ENCODE data around the gene ARMC9.
A peak's percentile ranks its signal among the peaks of the same experiment; 100 is the strongest.
"Not testable (repeated sequence)": the region's sequence is repeated elsewhere in the genome, so short reads cannot be mapped to it uniquely, and the experiment has no call there.

Gene ARMC9

DNA sequence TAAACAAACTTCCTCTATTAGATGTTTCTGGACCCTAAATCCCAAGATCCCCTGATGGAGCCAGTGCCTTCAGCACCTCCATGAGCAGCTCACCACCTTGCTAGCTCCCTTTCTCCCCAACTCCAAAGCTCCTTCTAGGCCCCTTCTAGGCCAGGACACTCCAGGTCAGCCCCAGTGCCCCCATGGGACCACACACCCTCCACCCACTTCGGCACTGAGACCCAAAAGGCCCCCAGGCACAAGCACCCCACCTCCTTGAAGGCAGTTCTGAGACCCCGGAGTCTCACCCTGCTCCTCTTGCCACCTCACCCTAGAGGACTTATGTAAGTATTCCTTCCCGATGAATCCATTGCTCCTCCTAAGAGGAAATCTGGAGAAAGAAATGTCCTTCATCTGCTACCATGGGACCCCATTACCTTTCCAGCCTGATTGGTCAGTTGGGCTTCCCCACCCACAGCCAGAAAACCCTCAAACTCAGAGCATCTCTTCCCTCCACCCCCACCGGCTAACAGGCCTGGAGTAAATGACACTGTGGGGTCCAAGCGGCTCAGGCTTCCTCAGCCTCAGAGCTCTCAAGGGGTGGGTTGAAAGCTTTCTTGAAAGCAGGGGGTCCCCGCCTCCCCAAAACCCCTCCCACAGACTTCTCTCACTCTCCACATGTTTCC is 9.8 kb upstream of the ARMC9 start:
- TF ChIP-seq ZNF274 (IDR thresholded peaks at IDR 0.05; ENCODE audit: low read depth, low read length), result no peak
- H3K4me3 ChIP-seq (ENCODE audit: low read length), result no peak overlapping the region

DNA sequence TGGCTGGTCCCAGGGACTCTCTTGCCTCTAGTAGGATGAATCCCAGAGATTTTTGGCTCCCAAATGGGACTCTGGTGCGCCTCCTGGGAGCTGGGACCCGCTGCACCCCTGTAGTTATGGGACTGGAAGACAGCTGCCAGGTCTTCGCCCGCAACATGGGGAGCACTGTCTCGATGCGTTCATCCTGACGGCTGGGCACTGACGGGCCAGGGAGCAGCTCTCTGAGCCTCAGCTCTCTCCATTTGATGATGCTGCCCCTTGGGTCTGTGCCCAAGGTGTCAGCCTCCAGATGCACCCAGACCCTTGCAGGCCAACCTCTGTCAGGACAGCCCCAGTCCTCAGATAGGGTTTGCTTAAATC is 9.3 kb upstream of the ARMC9 start:
- no peak for TF ChIP-seq ZNF274 (IDR thresholded peaks at IDR 0.05; ENCODE audit: low read depth, low read length)

DNA sequence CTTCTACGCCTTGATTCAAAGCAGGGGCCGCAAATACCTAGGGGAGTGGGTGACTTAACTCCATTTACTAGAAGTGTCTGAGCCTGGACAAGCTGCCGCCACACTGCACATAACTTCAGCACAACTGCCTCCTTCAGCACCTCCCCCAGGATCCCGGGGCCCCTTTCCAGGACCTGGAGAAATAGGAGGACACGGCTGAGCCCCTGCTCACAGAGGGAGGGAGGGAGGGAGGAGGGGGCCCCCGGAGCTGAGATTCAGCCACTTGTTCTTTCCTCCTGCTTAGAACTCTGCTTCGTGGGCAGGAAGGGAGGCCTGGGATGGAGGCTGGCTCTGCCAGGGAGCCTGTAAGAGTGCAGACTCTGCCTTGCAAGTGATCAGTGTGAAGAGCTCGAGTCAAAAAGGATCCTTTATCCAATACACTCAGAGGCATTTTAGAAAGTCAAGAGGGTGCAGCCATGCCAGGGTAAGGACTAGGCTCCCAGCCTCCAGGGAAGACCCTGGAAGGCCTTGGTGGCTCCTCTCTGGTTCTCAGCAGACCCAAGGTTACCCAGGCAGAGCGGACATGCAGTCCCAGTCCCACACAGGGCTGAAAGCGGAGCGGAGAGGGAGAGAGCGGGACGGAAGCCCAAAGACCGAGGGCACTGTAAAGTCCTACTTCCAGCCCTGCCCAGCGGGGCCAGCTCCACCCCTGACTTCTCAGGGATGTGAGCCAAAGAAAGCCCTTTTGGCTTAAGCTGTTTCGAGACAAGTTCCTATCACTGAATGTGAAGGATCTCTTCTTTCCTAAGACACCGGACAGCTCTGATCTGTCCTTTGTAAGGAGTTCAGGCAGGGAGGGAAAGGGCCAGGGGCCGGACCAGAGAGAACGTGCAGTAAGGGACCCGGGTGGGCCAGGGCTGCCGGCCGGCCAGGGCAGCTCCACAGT is 8.6 kb upstream of the ARMC9 start:
- no peak for TF ChIP-seq ZNF274 (IDR thresholded peaks at IDR 0.05; ENCODE audit: low read depth, low read length)
- H3K4me3 ChIP-seq (ENCODE audit: low read length), result no peak overlapping the region

More for the DNA sequence above, 9.3 kb upstream of the ARMC9 start:
- H3K4me3 ChIP-seq (ENCODE audit: low read length), result no peak overlapping the region

DNA sequence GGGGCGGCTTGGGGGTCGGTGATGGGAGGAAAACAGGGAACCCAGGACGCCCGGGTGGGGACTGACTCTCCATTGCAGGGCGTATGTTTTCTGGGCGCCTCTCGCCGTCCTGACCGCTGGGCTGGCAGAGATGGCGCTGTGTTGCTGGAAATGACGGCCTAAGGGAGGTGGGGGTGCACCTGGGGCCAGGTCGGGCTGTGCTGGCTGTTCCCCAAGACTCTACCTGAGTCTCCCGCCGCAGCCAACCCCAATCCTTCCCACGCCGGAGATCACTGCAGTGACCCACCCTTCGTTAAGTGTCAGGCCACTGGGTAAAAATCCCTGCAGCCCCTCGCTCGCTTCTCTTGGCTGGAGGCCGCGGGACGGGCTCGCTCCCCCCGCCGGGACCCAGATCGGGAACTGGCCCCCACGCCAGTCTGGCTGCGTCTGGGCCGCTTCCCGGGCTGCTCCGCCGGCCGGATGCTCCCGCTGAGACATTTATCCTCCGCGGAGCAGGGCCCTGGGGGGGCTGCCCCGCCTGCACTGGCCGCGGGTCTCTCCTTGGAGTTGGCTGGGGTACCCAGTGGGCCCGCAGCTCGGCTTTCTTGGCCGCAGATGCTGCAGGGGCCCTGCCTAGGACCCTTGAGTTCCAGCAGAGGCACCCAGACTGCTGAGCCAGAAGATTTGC is 7.8 kb upstream of the ARMC9 start:
- no peak overlapping the region for H3K4me3 ChIP-seq (ENCODE audit: low read length)
- TF ChIP-seq ZNF274 (IDR thresholded peaks at IDR 0.05; ENCODE audit: low read depth, low read length), result no peak

DNA sequence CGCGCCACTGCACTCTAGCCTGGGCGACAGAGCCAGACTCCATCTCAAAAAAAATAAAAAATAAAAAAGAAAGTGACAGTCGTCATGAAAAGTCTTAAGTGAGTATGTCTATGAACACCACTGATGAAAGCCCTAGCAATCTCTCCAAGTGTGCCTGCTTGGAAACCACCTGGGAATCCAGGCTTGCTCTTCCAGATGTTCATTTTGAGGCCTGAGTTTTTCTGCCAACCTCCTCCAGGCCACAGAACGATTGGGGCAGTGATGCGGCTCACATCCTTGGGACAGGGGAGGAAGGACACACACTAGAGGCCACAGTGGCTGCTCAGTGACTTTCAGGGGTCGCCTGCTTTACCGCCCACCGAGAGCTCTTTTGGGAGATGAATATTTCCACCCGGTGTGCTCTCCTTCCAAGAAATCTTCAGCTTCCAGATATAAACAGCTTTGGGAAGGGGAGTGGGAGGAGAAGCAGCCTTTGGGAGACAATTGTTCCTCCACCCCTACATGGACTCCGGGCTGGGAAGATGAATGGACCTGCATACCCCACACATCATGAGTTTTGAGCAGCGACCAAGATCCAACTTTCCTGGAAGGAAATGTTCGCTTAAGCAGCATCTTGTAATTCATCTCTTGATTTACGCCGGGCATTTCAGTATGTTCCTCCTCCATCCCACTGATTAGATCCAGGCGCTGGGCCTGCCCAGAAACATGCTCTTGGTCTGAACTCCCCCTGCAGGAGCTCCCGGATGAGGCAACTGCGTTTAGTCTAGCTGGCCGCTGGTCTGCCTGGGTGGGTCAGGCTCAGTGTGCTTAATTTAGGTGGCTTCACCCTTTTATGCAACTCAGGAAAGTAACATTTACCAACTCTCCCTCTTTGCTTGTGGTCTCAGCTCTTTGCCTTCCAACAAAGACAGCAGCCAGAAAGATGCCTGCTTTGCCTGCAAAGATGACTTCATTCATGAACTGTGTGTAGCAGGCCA is 6.2 kb upstream of the ARMC9 start:
- no peak overlapping the region for H3K4me3 ChIP-seq (ENCODE audit: low read length)
- no peak for TF ChIP-seq ZNF274 (IDR thresholded peaks at IDR 0.05; ENCODE audit: low read depth, low read length)

DNA sequence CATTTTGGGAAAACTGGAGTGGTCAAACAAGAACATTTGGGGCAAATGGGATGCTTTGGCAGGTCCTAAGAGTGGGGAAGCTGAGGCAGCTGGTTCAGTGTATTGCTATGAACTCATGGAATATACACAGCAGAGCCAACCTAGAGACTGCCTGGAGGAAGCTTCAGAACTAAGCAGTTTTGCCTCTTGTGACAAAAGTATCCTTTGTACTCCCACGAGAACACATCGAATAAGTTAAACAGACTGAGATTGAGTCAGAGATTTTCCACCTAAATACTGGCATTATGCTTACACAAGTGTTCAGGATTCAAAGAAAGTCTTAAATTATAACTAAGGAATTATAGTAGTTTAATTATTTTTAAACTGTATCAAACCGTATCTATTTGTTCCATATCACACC is 5.2 kb upstream of the ARMC9 start:
- TF ChIP-seq ZNF274 (IDR thresholded peaks at IDR 0.05; ENCODE audit: low read depth, low read length), result no peak
- H3K4me3 ChIP-seq (ENCODE audit: low read length), result no peak overlapping the region

DNA sequence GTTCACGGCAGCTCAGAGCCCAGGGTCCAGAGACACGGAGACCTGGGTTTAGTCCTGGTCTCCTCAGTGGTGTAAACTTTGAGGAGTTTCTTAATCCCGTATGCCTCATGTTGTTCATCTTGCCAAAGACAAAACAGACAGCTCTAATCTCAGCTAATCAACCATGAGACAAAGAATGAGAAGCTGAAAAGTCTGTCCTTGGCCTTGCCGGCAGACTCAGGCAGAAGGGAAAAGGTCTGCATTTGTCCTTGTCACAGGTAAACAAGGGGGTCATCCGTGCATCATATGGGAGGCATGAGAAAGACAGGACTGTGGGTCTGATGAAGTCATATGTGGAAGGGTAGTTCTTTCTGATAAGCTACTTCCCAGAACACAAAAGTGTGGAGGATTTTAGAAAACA is 1.8 kb upstream of the ARMC9 start:
- no peak overlapping the region for H3K4me3 ChIP-seq (ENCODE audit: low read length)
- TF ChIP-seq ZNF274 (IDR thresholded peaks at IDR 0.05; ENCODE audit: low read depth, low read length), result no peak

DNA sequence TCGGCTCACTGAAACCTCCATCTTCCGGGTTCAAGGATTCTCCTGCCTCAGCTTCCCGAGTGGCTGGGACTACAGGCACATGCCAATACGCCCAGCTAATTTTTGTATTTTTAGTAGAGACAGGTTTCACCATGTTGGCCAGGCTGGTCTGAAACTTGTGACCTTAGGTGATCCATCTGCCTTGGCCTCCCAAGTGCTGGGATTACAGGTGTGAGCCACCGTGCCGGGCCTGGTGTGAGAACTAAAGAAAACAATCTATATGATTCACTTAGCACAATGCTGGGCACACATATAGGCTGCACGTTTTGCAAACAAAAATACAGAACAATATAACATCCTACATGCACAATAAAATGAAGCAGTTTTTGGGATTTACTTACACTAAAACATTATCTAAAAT is 1.2 kb upstream of the ARMC9 start:
- not testable (repeated sequence) for H3K4me3 ChIP-seq (ENCODE audit: low read length)

DNA sequence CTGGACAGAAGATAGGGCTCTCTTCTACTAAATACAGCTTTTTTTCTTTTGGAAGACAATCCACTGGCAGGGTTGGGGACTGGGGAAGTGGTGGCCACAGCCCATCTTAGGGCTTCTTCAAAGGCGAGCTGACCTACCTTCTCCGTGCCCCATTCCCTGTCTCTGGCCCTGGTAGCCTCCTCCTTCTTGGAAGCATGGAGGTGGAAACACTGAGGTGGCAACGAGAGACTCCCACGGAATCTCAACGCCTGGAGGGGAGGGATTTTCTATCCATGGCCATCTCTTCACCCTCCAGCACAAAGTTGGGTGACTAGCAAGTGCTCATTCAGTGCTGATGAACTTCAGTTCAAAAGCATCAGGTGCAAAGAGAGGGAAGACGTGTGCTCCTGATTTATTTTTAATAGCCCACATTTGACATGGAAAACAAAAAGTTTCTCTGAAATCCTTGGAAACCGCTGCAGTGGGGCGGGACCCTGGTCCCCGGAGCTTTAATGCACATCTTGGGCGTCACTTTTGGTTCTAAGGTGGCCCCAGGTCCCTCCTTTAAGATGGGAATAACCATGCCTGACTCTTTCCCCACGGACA is 633 bp upstream of the ARMC9 start:
- H3K4me3 ChIP-seq (ENCODE audit: low read length), result peak overlapping the region; percentile 67
- TF ChIP-seq ZNF274 (IDR thresholded peaks at IDR 0.05; ENCODE audit: low read depth, low read length), result no peak

DNA sequence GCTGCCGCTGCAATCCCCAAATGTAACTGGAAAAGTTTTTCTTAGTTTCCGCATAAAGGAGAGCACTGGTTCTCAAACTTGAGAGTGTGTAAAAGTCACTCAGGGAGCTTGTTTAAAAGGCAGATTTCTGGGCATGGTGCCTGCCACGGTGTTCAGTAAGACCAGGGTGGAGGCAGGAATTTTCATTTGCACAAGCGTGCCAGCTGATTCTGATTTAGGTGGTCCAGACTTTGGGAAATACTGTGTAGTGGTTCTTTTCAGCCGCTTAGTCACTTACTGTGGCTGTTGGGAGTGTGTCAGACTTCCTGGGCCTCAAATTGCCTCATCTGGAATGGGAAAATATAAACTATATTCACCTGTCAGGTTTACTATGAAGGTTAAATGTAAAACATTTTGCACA is 788 bp downstream of the ARMC9 start:
- H3K4me3 ChIP-seq (ENCODE audit: low read length), result peak overlapping the region; percentile 67
- no peak for TF ChIP-seq ZNF274 (IDR thresholded peaks at IDR 0.05; ENCODE audit: low read depth, low read length)

DNA sequence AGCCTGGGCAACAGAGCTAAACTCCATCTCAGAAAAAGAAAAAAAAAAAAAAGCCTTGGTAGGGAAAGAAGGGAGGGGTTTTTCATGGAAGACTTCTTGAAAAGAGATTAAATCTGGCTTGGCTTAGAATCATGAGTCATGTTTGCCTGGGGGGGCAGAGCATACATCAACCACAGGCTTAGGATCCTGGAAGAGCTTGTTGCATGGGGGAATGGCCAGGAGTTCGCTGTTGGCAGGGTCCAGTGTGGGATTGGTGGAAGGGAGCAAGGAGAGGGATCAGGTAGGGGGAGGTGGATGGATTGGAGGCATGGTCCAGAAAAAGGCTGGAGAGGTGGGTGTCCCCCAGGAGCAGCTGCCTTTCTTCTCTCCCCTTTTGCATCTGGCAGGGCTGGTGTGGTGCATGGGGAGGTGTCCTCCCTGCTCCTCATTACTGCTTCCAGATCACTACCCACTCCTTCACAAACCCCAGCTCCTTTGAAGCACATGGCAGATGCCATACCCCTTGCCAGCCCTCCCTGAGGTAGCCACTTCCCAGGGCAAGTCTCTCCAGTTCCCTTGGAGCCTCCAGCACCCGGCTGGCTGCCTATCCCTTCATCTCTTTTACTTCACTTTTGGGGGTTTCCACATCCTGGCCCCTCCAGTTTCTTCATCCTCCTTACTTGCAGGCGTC is 2.5 kb downstream of the ARMC9 start:
- H3K4me3 ChIP-seq (ENCODE audit: low read length), result no peak overlapping the region
- TF ChIP-seq ZNF274 (IDR thresholded peaks at IDR 0.05; ENCODE audit: low read depth, low read length), result no peak

DNA sequence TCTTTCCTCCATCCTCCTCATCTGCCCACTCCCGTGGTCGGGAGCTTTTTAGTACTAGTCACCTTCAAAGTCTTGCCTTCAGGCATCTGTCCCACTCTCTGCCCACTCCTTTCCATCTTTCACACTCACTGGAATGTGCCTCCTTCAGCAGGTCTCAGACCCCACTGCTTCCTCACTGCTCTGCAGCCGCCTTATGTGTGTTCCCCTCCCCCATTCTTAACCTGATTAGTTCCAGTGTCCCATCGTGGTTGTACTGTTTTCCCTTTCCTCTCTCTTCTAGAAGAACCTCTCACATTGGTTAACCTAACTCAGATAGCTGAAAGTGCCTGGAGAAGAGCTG is 3.0 kb downstream of the ARMC9 start:
- no peak overlapping the region for H3K4me3 ChIP-seq (ENCODE audit: low read length)
- TF ChIP-seq ZNF274 (IDR thresholded peaks at IDR 0.05; ENCODE audit: low read depth, low read length), result no peak

DNA sequence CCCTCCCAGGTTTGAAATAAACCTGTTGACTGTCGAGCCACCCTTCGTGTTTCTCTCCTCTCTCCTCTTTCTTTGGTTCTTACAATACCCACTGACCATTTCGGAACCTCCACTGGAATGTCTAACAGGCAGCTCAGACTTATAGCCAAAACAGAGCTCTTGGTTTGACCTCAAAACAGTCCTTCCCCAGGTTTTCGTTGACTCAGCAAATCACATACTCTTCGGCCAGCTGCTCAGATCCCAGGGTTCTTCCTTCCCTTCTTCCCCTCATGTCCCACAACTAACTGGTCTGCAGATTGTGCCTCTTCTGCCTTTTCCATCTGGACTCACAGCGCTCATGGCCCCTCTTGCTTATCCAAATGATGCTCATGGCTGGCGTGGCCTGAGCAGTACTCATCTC is 4.7 kb downstream of the ARMC9 start:
- H3K4me3 ChIP-seq (ENCODE audit: low read length), result no peak overlapping the region
- no peak for TF ChIP-seq ZNF274 (IDR thresholded peaks at IDR 0.05; ENCODE audit: low read depth, low read length)

All from GM08714 (cell line).